ENCODE results near the gene MYO10. TPM values are rescaled to one million over a fixed set of nuclear protein-coding genes. Genes with fewer than 3 reads are reported as not detected.

MYO10 gene
- total RNA-seq, 1 experiment from 2014 or later, result 89.8 TPM

DNA sequence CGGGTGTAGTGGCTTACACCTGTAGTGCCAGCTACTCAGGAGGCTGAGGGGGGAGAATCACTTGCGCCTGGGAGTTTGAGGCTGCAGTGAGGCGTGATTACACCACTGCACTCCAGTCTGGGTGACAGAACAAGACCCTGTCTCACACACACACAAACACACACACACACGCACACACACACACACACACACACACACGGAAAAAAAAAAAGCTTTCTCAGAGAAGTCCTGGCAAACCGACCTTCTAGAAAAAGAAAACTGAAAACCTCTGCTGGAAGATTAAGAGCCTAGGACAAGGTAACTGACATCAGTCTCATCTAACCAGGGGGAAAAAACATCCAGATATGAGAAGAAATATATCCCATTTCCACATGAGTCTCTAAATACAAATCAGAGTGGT lies 178.9 kb downstream of the MYO10 start:
- no peak for ATAC-seq
- Mint-ChIP-seq H3K36me3 (peaks cover 32% of the 10 kb centered on the region), H3K27me3 (ENCODE audit: low read depth) (no peaks in the 10 kb centered on the region), H3K9me3 (0 out of 2 replicates have a peak, but pooled peaks cover 3% of the 10 kb centered on the region), H3K4me3 (no peak overlapping the region), H3K4me1 (peaks cover 35% of the 10 kb centered on the region), H3K27ac (0 out of 2 replicates have a peak overlapping the region, but pooled peaks have one; percentile 80)
- no peak for DNase-seq (ENCODE audit: low spot score)
- ChIA-PET POLR2A (interaction anchor here (0.7 kb wide), 1 partner anchor 289 kb away, joined by 3 read pairs; no protein-coding TSS in a partner anchor), CTCF (interaction anchor here (1.2 kb wide), 1 partner anchor 432 kb away, joined by 3 read pairs; no protein-coding TSS in a partner anchor)
- TF ChIP-seq, protein P1, sequence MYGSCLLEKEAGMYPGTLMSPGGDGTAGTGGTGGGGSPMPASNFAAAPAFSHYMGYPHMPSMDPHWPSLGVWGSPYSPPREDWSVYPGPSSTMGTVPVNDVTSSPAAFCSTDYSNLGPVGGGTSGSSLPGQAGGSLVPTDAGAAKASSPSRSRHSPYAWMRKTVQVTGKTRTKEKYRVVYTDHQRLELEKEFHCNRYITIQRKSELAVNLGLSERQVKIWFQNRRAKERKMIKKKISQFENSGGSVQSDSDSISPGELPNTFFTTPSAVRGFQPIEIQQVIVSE (CRISPR knock-in tag; IDR thresholded peaks at IDR 0.05; ENCODE audit: borderline replicate concordance), result no peak
- TF ChIP-seq ZNF396 (CRISPR knock-in tag; IDR thresholded peaks at IDR 0.05; ENCODE audit: borderline replicate concordance), result no peak
- TF ChIP-seq TEAD4 (CRISPR knock-in tag; IDR thresholded peaks at IDR 0.05), result no peak
- TF ChIP-seq, protein P2, sequence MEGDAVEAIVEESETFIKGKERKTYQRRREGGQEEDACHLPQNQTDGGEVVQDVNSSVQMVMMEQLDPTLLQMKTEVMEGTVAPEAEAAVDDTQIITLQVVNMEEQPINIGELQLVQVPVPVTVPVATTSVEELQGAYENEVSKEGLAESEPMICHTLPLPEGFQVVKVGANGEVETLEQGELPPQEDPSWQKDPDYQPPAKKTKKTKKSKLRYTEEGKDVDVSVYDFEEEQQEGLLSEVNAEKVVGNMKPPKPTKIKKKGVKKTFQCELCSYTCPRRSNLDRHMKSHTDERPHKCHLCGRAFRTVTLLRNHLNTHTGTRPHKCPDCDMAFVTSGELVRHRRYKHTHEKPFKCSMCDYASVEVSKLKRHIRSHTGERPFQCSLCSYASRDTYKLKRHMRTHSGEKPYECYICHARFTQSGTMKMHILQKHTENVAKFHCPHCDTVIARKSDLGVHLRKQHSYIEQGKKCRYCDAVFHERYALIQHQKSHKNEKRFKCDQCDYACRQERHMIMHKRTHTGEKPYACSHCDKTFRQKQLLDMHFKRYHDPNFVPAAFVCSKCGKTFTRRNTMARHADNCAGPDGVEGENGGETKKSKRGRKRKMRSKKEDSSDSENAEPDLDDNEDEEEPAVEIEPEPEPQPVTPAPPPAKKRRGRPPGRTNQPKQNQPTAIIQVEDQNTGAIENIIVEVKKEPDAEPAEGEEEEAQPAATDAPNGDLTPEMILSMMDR (IDR thresholded peaks at IDR 0.05), result no peak
- no peak for TF ChIP-seq ATF1 (CRISPR knock-in tag; IDR thresholded peaks at IDR 0.05)
- TF ChIP-seq ZNF423 (CRISPR knock-in tag; IDR thresholded peaks at IDR 0.05), result no peak

DNA sequence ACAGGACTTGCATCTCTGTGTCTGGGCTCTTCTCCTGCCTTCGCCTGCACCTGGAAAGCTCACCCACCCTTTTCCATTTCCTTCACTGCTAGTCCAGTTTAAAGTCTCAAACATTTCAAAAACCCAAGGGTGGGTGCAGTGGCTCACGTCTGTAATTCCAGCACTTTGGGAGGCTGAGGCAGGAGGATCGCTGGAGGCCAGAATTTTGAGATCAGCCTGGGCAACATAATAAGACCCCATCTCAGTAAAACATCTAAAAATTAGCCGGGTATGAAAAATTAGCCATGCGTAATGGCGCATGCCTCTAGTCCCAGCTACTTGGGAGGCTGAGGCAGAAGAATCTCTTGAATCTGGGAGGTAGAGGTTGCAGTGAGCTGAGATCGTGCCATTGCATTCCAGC lies 179.4 kb downstream of the MYO10 start:
- Mint-ChIP-seq H3K36me3 (peaks cover 28% of the 10 kb centered on the region), H3K4me1 (peaks cover 39% of the 10 kb centered on the region), H3K27ac (0 out of 2 replicates have a peak overlapping the region, but pooled peaks have one; percentile 16), H3K27me3 (ENCODE audit: low read depth) (no peaks in the 10 kb centered on the region), H3K9me3 (0 out of 2 replicates have a peak, but pooled peaks cover 3% of the 10 kb centered on the region), H3K4me3 (no peak overlapping the region)
- ChIA-PET POLR2A (interaction anchor here (0.7 kb wide), 1 partner anchor 289 kb away, joined by 3 read pairs; no protein-coding TSS in a partner anchor), CTCF (interaction anchor here (1.2 kb wide), 1 partner anchor 433 kb away, joined by 3 read pairs; no protein-coding TSS in a partner anchor)
- ATAC-seq (no peak), DNase-seq (ENCODE audit: low spot score) (no peak)
- TF ChIP-seq, protein P3, sequence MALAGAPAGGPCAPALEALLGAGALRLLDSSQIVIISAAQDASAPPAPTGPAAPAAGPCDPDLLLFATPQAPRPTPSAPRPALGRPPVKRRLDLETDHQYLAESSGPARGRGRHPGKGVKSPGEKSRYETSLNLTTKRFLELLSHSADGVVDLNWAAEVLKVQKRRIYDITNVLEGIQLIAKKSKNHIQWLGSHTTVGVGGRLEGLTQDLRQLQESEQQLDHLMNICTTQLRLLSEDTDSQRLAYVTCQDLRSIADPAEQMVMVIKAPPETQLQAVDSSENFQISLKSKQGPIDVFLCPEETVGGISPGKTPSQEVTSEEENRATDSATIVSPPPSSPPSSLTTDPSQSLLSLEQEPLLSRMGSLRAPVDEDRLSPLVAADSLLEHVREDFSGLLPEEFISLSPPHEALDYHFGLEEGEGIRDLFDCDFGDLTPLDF (CRISPR knock-in tag; IDR thresholded peaks at IDR 0.05), result no peak
- TF ChIP-seq TEAD1 (CRISPR knock-in tag; IDR thresholded peaks at IDR 0.05) (no peak), OVOL2 (CRISPR knock-in tag; IDR thresholded peaks at IDR 0.05; ENCODE audit: borderline replicate concordance) (no peak), ZNF423 (CRISPR knock-in tag; IDR thresholded peaks at IDR 0.05) (no peak)
- TF ChIP-seq, protein P4, sequence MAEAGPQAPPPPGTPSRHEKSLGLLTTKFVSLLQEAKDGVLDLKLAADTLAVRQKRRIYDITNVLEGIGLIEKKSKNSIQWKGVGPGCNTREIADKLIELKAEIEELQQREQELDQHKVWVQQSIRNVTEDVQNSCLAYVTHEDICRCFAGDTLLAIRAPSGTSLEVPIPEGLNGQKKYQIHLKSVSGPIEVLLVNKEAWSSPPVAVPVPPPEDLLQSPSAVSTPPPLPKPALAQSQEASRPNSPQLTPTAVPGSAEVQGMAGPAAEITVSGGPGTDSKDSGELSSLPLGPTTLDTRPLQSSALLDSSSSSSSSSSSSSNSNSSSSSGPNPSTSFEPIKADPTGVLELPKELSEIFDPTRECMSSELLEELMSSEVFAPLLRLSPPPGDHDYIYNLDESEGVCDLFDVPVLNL (CRISPR knock-in tag; IDR thresholded peaks at IDR 0.05; ENCODE audit: borderline replicate concordance, low read depth), result no peak
- TF ChIP-seq, protein P5, sequence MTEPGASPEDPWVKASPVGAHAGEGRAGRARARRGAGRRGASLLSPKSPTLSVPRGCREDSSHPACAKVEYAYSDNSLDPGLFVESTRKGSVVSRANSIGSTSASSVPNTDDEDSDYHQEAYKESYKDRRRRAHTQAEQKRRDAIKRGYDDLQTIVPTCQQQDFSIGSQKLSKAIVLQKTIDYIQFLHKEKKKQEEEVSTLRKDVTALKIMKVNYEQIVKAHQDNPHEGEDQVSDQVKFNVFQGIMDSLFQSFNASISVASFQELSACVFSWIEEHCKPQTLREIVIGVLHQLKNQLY (CRISPR knock-in tag; IDR thresholded peaks at IDR 0.05), result no peak
- TF ChIP-seq, protein P6, sequence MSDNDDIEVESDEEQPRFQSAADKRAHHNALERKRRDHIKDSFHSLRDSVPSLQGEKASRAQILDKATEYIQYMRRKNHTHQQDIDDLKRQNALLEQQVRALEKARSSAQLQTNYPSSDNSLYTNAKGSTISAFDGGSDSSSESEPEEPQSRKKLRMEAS (CRISPR knock-in tag; IDR thresholded peaks at IDR 0.05), result no peak

DNA sequence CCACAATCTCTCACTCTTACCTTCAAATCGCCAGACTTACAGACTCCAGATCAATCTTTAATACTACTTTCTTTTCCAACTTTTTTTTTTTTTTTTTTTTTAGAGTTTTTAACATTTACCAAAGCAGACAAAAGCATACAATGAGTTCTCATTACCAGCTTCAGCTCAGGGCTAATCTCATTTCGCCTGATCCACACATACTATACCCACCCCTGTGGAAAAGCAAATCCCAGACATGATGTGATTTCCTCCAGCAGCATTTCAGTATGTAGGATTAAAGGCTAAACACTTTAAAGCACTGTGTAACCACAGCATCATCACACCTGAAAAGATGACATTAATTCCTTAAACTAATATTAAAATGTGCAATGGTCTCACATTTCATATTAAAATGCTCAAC lies 180.4 kb downstream of the MYO10 start:
- no peak overlapping the region for H3K4me3 Mint-ChIP-seq
- ChIA-PET CTCF (interaction anchor here (1.8 kb wide), 1 partner anchor 14 kb away, joined by 5 read pairs; no protein-coding TSS in a partner anchor), POLR2A (no interaction called here)
- no peak for DNase-seq (ENCODE audit: low spot score)
- no peak for ATAC-seq
- H3K27me3 Mint-ChIP-seq (ENCODE audit: low read depth), result no peaks in the 10 kb centered on the region
- peak overlapping the region; percentile 73; the same call in 1 of the 2 replicates for H3K27ac Mint-ChIP-seq
- H3K36me3 Mint-ChIP-seq, result peaks cover 22% of the 10 kb centered on the region
- H3K4me1 Mint-ChIP-seq, result peaks cover 47% of the 10 kb centered on the region
- H3K9me3 Mint-ChIP-seq, result 0 out of 2 replicates have a peak, but pooled peaks cover 3% of the 10 kb centered on the region
- TF ChIP-seq NFATC4 (CRISPR knock-in tag; IDR thresholded peaks at IDR 0.05) (no peak), ZNF263 (CRISPR knock-in tag; IDR thresholded peaks at IDR 0.05; ENCODE audit: low read depth) (no peak), ZNF138 (CRISPR knock-in tag; conservative IDR thresholded peaks at IDR 0.05) (no peak), CREB1 (CRISPR knock-in tag; IDR thresholded peaks at IDR 0.05) (no peak), ZNF671 (CRISPR knock-in tag; IDR thresholded peaks at IDR 0.05) (no peak), ZNF396 (CRISPR knock-in tag; IDR thresholded peaks at IDR 0.05; ENCODE audit: borderline replicate concordance) (no peak)
- TF ChIP-seq, protein P7, sequence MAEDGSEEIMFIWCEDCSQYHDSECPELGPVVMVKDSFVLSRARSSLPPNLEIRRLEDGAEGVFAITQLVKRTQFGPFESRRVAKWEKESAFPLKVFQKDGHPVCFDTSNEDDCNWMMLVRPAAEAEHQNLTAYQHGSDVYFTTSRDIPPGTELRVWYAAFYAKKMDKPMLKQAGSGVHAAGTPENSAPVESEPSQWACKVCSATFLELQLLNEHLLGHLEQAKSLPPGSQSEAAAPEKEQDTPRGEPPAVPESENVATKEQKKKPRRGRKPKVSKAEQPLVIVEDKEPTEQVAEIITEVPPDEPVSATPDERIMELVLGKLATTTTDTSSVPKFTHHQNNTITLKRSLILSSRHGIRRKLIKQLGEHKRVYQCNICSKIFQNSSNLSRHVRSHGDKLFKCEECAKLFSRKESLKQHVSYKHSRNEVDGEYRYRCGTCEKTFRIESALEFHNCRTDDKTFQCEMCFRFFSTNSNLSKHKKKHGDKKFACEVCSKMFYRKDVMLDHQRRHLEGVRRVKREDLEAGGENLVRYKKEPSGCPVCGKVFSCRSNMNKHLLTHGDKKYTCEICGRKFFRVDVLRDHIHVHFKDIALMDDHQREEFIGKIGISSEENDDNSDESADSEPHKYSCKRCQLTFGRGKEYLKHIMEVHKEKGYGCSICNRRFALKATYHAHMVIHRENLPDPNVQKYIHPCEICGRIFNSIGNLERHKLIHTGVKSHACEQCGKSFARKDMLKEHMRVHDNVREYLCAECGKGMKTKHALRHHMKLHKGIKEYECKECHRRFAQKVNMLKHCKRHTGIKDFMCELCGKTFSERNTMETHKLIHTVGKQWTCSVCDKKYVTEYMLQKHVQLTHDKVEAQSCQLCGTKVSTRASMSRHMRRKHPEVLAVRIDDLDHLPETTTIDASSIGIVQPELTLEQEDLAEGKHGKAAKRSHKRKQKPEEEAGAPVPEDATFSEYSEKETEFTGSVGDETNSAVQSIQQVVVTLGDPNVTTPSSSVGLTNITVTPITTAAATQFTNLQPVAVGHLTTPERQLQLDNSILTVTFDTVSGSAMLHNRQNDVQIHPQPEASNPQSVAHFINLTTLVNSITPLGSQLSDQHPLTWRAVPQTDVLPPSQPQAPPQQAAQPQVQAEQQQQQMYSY (CRISPR knock-in tag; IDR thresholded peaks at IDR 0.05), result no peak
- TF ChIP-seq, protein P8, sequence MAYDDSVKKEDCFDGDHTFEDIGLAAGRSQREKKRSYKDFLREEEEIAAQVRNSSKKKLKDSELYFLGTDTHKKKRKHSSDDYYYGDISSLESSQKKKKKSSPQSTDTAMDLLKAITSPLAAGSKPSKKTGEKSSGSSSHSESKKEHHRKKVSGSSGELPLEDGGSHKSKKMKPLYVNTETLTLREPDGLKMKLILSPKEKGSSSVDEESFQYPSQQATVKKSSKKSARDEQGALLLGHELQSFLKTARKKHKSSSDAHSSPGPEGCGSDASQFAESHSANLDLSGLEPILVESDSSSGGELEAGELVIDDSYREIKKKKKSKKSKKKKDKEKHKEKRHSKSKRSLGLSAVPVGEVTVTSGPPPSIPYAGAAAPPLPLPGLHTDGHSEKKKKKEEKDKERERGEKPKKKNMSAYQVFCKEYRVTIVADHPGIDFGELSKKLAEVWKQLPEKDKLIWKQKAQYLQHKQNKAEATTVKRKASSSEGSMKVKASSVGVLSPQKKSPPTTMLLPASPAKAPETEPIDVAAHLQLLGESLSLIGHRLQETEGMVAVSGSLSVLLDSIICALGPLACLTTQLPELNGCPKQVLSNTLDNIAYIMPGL (CRISPR knock-in tag; IDR thresholded peaks at IDR 0.05), result no peak
